ENCODE data around the gene NID2. TPM values are rescaled to one million over a fixed set of nuclear protein-coding genes. Genes with fewer than 3 reads are reported as not detected.
A peak's percentile ranks its signal among the peaks of the same experiment; 100 is the strongest.

The NID2 gene
- total RNA-seq, 2 experiments from 2014 or later = 0.18 to 0.29 TPM

DNA sequence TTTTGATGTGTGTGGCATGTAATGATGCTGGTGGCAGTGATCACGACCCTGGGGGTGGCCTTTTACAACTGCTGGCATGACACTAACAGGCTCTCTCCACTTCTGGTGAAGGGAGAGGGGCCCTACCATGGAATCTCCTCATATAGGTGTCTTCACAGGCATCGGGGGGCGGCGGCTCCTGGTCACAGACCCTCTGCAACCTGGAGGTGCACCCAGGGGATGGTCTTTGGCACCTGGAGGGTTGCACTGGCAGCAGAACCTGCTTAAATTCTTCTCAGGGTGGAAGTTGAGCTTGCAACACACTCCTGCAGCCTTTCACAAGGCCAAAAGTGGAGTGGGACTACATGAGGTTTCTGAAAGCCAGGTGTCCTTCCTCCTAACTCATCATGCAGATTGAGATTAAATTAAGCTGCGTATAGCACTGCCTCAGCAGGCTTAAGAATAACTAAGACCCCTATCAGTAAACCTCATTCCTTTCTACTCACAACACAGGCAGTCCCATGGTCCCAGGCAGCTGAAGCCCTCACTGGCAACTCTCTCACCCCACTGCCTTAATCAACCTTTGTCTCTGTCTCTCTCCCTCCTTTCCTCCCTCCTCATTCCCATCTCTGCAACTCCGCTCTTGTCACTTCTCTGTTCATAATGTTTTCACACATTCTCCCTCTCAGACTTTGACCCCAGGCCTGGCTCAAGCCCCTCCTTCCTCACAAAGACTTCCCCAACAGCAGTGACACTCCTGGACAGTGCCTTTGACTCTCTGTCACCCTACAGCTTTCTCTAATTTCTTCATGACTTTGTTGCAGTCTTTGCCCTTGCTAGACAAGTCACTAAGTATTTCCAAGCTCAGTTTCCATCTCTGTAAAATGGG is 18.9 kb downstream of the NID2 start:
- ChIA-PET POLR2A (no interaction called here), CTCF (interaction anchor here (1.3 kb wide), 1 partner anchor 54 kb away, joined by 3 read pairs; no protein-coding TSS in a partner anchor)
- ATAC-seq = no peak
- no peak overlapping the region for H3K4me3 Mint-ChIP-seq
- no peaks in the 10 kb centered on the region for H3K4me1 Mint-ChIP-seq (ENCODE audit: low read depth)
- H3K27me3 Mint-ChIP-seq (ENCODE audit: low read depth) = peaks cover 6% of the 10 kb centered on the region
- no peak for DNase-seq
- no peak overlapping the region for H3K27ac Mint-ChIP-seq
- no peaks in the 10 kb centered on the region for H3K9me3 Mint-ChIP-seq (ENCODE audit: insufficient read depth)
- no peaks in the 10 kb centered on the region for H3K36me3 Mint-ChIP-seq (ENCODE audit: low read depth)

DNA sequence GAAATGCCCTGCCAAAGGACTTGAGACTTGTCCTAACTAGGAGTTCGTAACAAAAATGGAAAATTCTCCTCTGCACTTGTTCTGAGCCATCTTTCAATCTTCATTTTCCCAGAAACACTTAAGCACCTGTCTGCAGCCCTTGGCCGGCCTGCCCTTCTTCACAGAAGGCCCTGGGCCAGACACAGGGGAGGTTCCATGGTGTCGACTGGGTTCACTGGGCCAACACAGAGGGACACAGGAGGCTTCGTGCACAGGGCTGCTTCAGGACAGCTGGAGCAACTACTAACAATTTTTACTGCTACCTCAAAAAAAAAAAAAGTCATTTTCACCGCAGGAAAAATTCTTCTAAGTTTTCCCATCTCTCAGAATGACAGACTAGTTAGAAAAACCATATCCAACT is 19.6 kb downstream of the NID2 start:
- ChIA-PET POLR2A (no interaction called here), CTCF (no interaction called here)
- Mint-ChIP-seq H3K4me3 (no peak overlapping the region), H3K27me3 (ENCODE audit: low read depth) (peaks cover 3% of the 10 kb centered on the region), H3K36me3 (ENCODE audit: low read depth) (no peaks in the 10 kb centered on the region), H3K4me1 (ENCODE audit: low read depth) (no peaks in the 10 kb centered on the region), H3K27ac (no peak overlapping the region), H3K9me3 (ENCODE audit: insufficient read depth) (no peaks in the 10 kb centered on the region)
- ATAC-seq (no peak), DNase-seq (no peak)

DNA sequence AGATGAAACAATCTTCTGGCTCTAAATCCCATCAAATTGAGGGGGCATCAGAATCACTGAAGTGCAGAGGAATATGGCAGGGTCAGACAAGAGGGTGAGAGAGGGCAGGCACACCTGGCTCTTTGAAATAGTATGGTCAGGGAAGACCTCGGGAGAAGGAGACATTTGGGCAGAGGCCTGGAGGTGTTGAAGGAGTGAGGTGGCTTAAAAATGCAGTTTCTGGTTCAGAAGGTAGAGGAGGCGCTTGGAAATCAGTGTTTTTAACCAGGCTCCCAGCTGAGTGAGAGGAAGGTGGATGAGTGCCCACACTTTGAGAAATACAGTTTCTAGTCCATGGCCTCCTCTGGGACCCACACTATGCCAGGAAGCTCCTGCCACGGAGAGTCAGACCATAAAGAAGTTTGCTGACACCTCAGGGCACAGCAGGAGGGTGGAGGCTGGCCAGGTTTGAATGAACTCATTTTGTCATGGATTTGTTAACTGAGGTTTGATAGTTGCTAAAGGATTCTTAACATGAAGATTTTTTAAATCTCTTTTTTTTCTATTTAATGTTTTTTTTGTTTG is 20.1 kb downstream of the NID2 start:
- ChIA-PET CTCF (no interaction called here), POLR2A (no interaction called here)
- no peak for ATAC-seq
- no peak overlapping the region for H3K27ac Mint-ChIP-seq
- H3K4me3 Mint-ChIP-seq = no peak overlapping the region
- no peaks in the 10 kb centered on the region for H3K27me3 Mint-ChIP-seq (ENCODE audit: low read depth)
- DNase-seq = no peak
- H3K4me1 Mint-ChIP-seq (ENCODE audit: low read depth) = no peaks in the 10 kb centered on the region
- no peaks in the 10 kb centered on the region for H3K9me3 Mint-ChIP-seq (ENCODE audit: insufficient read depth)
- H3K36me3 Mint-ChIP-seq (ENCODE audit: low read depth) = no peaks in the 10 kb centered on the region

DNA sequence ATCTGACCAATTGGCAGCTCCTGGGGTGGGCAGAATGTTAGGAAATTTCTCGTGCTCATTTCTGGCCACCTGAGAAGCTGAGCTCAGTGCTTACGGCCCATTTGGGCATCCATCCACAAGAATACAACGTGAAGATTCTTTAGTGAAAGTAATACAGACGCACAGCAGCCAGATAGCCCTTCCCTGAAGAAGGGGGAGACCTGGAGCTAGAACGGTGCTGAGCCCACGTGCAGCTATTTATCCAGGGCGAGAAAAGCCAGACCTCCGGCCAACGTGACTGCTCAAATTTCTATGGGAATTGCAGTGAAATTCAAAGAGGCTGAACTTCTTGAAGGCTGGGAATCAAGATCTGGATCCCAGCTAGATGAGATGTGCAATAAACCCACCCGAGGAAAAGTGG is 20.7 kb downstream of the NID2 start:
- ChIA-PET POLR2A (no interaction called here), CTCF (no interaction called here)

DNA sequence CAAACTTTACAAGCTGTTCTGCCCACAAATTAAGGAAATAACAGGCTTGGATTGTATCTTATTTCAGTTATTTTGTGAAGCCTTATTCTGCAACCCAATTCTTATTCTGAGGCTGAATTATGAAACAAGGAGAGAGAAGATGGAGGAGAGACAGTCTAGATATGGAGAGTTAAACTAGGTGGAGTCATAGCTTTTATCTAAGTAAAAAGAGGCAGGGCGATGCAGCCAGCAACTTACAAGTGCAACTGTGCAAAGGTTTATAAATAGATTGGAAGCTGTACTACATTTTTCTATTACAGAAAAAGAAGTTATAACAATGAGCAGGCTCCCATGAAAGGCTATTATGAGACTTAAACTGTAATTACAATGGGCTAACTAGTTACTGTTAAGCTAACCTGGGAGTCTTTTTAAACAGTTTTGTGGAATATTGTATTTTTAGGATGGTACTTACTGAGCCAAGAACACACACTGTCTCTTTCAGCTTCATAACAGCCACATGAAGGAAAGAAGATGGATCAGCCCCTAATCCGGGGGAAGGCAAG is 22.4 kb downstream of the NID2 start:
- Mint-ChIP-seq H3K27me3 (ENCODE audit: low read depth) (peaks cover 3% of the 10 kb centered on the region), H3K4me3 (no peak overlapping the region), H3K36me3 (ENCODE audit: low read depth) (no peaks in the 10 kb centered on the region), H3K9me3 (ENCODE audit: insufficient read depth) (no peaks in the 10 kb centered on the region), H3K27ac (no peak overlapping the region), H3K4me1 (ENCODE audit: low read depth) (no peaks in the 10 kb centered on the region)
- DNase-seq (no peak), ATAC-seq (no peak)
- CTCF ChIA-PET = interaction anchor here (1.0 to 1.2 kb wide), 2 partner anchors 17 to 26 kb away, joined by 3 to 4 read pairs; no protein-coding TSS in a partner anchor
- POLR2A ChIA-PET = no interaction called here

More for the DNA sequence above, 20.7 kb downstream of the NID2 start:
- DNase-seq = no peak
- Mint-ChIP-seq H3K9me3 (ENCODE audit: insufficient read depth) (no peaks in the 10 kb centered on the region), H3K36me3 (ENCODE audit: low read depth) (no peaks in the 10 kb centered on the region), H3K4me3 (no peak overlapping the region), H3K4me1 (ENCODE audit: low read depth) (no peaks in the 10 kb centered on the region), H3K27ac (no peak overlapping the region), H3K27me3 (ENCODE audit: low read depth) (peaks cover 2% of the 10 kb centered on the region)
- no peak for ATAC-seq

- no peaks in the 10 kb centered on the region for H3K9me3 Mint-ChIP-seq (ENCODE audit: insufficient read depth)
- H3K27ac Mint-ChIP-seq = no peak overlapping the region
- H3K4me3 Mint-ChIP-seq = no peak overlapping the region
- no peak for ATAC-seq
- POLR2A ChIA-PET = interaction anchor here (0.6 kb wide), 1 partner anchor 17 kb away, joined by 3 read pairs; no protein-coding TSS in a partner anchor
- H3K36me3 Mint-ChIP-seq (ENCODE audit: low read depth) = no peaks in the 10 kb centered on the region
- CTCF ChIA-PET = interaction anchor here (1.1 kb wide), 1 partner anchor 49 kb away, joined by 4 read pairs; no protein-coding TSS in a partner anchor
- DNase-seq = no peak
- peaks cover 3% of the 10 kb centered on the region for H3K27me3 Mint-ChIP-seq (ENCODE audit: low read depth)
- no peaks in the 10 kb centered on the region for H3K4me1 Mint-ChIP-seq (ENCODE audit: low read depth)
Observed at GRCh38 chr14:52044791-52045522, 23.9 kb downstream of the NID2 start.

- no peaks in the 10 kb centered on the region for H3K36me3 Mint-ChIP-seq (ENCODE audit: low read depth)
- ChIA-PET POLR2A (no interaction called here), CTCF (interaction anchor here (0.9 to 1.2 kb wide), 3 partner anchors 18 to 206 kb away, joined by 3 to 5 read pairs (median 3); no protein-coding TSS in a partner anchor)
- peaks cover 3% of the 10 kb centered on the region for H3K27me3 Mint-ChIP-seq (ENCODE audit: low read depth)
- DNase-seq (no peak), ATAC-seq (peak; percentile 61)
- H3K27ac Mint-ChIP-seq = no peak overlapping the region
- H3K9me3 Mint-ChIP-seq (ENCODE audit: insufficient read depth) = no peaks in the 10 kb centered on the region
- H3K4me1 Mint-ChIP-seq (ENCODE audit: low read depth) = no peaks in the 10 kb centered on the region
- no peak overlapping the region for H3K4me3 Mint-ChIP-seq
Observed at GRCh38 chr14:52043690-52044089, 25.2 kb downstream of the NID2 start.

GRCh38 chr14:52042371-52043289 is 26.2 kb downstream of the NID2 start:
- ChIA-PET POLR2A (no interaction called here), CTCF (interaction anchor here (0.9 to 1.2 kb wide), 3 partner anchors 19 to 207 kb away, joined by 3 to 5 read pairs (median 3); no protein-coding TSS in a partner anchor)
- Mint-ChIP-seq H3K27ac (no peak overlapping the region), H3K9me3 (ENCODE audit: insufficient read depth) (no peaks in the 10 kb centered on the region), H3K36me3 (ENCODE audit: low read depth) (no peaks in the 10 kb centered on the region), H3K27me3 (ENCODE audit: low read depth) (peaks cover 8% of the 10 kb centered on the region), H3K4me3 (no peak overlapping the region), H3K4me1 (ENCODE audit: low read depth) (no peaks in the 10 kb centered on the region)
- DNase-seq (no peak), ATAC-seq (no peak)

GRCh38 chr14:52040598-52040997 is 28.3 kb downstream of the NID2 start:
- POLR2A ChIA-PET = no interaction called here
- no peak for DNase-seq
- H3K4me3 Mint-ChIP-seq = no peak overlapping the region
- H3K4me1 Mint-ChIP-seq (ENCODE audit: low read depth) = no peaks in the 10 kb centered on the region
- H3K27ac Mint-ChIP-seq = no peak overlapping the region
- H3K9me3 Mint-ChIP-seq (ENCODE audit: insufficient read depth) = no peaks in the 10 kb centered on the region
- peaks cover 11% of the 10 kb centered on the region for H3K27me3 Mint-ChIP-seq (ENCODE audit: low read depth)
- CTCF ChIA-PET = interaction anchor here (1.6 kb wide), 1 partner anchor 11 kb away, joined by 6 read pairs; no protein-coding TSS in a partner anchor
- ATAC-seq = no peak
- H3K36me3 Mint-ChIP-seq (ENCODE audit: low read depth) = no peaks in the 10 kb centered on the region

DNA sequence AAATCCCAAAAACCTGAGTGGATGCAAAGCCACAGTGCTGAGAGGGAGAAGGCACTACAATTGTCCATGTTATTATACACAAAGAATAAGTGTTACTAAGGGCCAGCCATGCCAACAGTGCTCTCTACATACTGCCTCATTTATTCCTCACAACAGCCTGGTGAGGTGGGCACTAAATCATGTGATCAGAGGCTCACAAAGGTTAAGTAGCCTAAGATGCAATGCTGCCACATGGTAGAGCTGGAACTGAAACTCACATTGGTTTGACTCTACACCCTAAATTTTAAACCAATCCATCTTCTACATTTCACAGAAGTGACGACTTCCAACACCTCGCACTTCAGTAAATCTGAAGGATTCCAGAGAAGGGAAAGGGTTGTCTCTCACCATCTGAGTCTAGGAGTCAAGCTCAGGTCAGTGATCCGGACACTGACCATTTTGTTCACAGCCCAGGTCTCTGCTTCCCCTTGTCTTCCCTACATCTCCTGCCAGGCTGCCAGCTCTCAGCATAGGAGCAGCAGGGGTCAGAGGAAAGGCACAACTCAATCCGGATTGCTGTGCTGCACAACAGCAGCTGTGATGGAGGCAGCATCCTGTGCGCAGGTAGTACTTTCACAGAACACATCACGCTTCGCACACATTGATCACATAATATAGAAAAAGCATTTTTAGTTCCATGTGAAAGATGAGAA is 29.6 kb downstream of the NID2 start:
- peaks cover 2% of the 10 kb centered on the region for H3K9me3 Mint-ChIP-seq (ENCODE audit: insufficient read depth)
- ChIA-PET CTCF (no interaction called here), POLR2A (no interaction called here)
- H3K36me3 Mint-ChIP-seq (ENCODE audit: low read depth) = no peaks in the 10 kb centered on the region
- no peak overlapping the region for H3K27ac Mint-ChIP-seq
- H3K27me3 Mint-ChIP-seq (ENCODE audit: low read depth) = peaks cover 14% of the 10 kb centered on the region
- no peak for DNase-seq
- H3K4me1 Mint-ChIP-seq (ENCODE audit: low read depth) = no peaks in the 10 kb centered on the region
- H3K4me3 Mint-ChIP-seq = no peak overlapping the region
- no peak for ATAC-seq

Data from activated CD8-positive, alpha-beta T cell treated with anti-CD3 and anti-CD28 coated beads, Interleukin-2, amount 10 ng/mL, durations not matched to agents 7 days and 5 days (primary cell).